HG03439 (cell line): ENCODE measurements around the gene CX3CR1.

Experiments used
- ATAC-seq: cut with Tn5 transposase; IDR thresholded peaks from one replicate; pipeline ENCODE4 v1.9.1; 2021; ENCODE audit warnings: mild to moderate bottlenecking, moderate library complexity; ENCODE audit not compliant: unreplicated experiment

CX3CR1 gene

DNA sequence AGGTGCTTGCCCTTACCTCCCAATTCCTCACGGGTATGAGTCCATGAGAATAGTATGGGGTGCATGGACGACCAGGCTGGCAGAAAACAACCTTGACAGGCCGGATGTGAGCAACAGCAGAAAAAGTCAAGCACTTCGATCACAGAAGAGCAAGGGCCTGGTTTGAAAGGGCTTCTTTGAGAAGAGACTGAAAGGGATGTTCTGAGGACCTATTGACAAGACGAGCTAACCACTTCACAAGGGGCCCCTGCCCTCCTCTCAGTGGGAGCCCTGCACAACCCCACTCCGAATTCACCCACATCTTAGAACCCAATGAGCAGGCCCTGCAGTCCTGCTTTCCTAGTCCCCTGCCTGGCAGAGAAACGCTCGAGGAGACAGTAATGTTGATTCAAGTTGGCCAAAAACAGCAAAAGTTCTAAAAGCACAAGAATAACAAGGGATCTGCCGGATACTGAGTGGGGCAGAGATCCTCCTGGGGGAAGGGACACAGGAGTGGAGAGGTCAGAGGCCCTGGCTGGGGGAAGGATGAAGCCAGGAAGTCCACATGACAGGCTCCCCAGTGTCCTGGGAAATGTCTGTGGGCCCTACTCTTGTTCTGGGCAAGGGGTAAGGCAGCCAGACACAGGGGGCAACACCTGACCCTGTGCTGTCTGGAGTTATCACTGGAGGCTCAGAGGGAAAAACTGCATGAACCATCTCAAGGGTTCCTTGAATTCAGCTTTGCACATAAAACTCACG lies 14.8 kb upstream of the CX3CR1 start:
- ATAC-seq, result no peak

DNA sequence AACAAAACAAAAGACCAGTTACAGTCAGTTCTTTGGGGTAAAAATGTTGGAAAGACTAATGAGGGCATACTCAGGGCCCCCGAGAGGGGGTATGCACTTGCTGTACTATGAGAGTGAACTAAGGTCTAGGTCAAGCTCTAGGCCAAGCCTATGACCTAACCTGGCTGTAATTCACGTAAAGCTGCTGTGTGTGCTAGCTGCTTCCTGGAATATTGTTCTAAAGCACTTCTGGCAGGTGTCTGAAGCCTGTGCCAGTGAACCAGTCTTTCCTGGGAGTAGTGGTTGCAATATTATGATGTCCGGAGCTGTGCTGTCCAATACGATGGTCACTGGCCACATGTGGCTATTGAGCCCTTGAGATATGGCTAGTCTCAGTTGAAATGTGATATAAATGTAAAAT lies 13.1 kb upstream of the CX3CR1 start:
- ATAC-seq, result no peak

GRCh38 chr3:39291903-39292329 lies 12.1 kb upstream of the CX3CR1 start:
- no peak for ATAC-seq

DNA sequence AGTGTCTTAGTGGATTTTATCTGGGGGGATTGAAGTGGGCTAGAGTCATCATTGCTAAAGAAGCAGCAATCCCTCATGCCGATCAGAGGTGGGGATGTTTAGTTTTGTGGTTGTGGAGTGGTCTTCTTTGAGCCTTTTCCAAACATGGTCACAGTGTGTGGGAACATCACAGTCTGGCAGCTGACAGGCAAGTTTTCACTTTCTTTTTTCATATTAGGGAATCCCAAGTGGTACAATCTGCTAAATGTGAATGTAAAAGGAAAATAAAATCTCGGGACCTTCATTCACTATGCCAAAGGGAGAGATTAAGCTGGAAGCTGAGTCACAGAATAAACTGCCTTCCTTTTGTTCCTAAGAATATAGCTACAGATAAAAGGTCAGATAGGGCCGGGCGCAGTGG lies 10.4 kb upstream of the CX3CR1 start:
- ATAC-seq, result no peak

- no peak for ATAC-seq
Observed at GRCh38 chr3:39289107-39289506, 9.3 kb upstream of the CX3CR1 start.

- peak; percentile 97 for ATAC-seq
Observed at GRCh38 chr3:39288300-39288808, 8.5 kb upstream of the CX3CR1 start.

DNA sequence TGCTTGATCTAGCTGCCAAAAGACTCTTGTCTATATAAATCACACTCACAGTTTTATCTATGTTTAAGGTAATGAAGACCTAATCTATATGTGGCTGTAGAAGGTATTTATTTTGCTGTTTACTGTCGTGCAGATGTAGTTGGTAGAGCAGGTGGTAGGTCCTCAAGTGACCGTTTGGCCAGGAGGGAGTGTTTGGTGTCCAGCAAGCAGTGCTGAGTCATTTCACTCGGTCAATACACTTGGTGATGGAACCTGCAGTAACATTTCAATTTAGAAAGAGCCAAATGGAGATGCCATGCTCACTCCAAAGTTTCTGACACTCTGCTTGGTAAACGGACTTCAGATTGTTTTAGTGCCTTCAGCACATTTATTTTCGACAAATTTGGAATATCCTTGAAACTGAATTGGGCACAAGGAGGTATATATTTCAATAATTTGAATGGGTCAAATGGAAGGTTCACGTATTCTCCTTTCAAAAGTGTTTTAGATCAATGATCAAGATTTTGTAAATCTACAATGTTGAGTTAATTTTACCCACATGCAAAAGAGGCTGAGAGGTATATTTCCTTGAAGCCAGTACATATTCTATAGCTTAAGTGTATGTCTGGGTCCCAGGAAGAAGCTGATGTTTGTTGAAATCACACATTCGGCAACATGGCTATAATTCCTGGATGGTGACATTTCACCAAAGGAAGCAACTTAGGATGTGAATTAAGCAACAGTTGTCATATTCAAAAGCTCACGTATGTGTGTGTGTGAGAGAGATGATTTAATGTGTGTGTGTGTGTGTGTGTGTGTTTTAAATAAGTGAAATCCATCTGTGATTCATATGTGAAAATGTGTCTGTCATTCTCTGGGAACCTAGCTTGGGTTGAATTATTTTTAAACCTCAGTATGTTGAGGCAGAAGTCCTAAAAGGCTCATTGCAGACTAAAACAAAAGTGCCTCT lies 7.7 kb upstream of the CX3CR1 start:
- ATAC-seq, result no peak

GRCh38 chr3:39286771-39287170 lies 6.9 kb upstream of the CX3CR1 start:
- no peak for ATAC-seq

- no peak for ATAC-seq
Observed at GRCh38 chr3:39285332-39285731, 5.5 kb upstream of the CX3CR1 start.

DNA sequence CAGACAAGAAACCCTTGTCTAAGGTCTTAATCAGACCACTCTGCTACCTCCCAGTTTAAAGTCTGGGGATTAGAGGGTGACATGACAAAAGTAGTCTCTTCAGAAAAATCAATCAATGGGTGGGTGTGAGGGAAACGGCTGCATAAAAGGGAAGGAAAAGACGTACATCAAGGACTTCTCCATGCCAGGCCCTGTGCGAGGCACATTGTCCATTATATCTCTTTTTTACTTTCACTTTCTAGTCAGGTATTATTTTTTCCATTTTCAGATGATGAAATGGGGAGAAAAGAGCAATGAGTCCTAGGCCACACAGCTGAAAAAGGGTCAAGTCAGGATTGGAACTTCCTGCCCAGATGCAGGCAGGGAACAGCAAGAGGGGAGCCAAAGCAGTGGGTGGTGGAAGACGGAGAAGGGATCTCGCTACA lies 4.6 kb upstream of the CX3CR1 start:
- no peak for ATAC-seq

DNA sequence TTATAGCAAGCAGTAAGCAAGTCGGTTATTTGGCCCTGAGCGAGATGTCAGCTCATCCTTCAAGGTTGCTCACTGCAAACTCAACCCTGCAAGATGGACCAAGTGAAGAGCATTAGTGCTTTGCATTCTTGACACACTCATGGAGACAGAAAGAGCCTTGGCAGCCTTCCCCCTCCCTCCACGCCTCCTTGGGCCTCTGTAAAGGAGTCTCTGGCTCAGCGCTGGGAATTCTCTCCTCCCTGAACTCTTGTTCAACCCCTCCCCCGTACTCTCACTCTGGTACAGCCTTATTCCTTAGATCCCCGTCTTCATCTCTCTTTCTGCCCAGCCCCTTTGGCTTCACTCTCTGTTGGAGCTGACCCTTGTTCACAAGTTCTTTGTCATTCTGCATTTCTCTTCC lies 2.2 kb upstream of the CX3CR1 start:
- ATAC-seq, result no peak

DNA sequence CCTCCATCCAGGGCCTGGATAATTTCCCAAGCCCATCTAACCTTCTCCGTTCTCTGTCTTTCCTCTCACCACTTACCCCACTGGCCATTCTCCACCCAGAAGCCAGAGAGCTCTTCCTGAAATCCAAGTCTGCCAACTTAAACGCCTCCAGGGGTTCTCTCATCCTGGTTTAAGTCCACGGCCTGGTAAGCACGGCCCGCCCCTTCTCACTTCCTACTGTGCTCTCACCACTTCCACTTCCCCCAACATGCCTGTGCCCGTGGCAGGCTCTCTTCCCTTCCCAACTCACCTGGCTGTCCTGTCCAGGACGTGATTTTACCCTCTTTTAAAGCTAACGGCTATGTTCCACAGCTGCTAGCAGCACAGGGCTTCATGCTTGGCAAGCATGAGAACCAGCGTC lies 1.7 kb upstream of the CX3CR1 start:
- ATAC-seq, result no peak

- ATAC-seq, result no peak
Observed at GRCh38 chr3:39280571-39280970, 735 bp upstream of the CX3CR1 start.

GRCh38 chr3:39278616-39278935 lies 1.3 kb downstream of the CX3CR1 start:
- no peak for ATAC-seq

DNA sequence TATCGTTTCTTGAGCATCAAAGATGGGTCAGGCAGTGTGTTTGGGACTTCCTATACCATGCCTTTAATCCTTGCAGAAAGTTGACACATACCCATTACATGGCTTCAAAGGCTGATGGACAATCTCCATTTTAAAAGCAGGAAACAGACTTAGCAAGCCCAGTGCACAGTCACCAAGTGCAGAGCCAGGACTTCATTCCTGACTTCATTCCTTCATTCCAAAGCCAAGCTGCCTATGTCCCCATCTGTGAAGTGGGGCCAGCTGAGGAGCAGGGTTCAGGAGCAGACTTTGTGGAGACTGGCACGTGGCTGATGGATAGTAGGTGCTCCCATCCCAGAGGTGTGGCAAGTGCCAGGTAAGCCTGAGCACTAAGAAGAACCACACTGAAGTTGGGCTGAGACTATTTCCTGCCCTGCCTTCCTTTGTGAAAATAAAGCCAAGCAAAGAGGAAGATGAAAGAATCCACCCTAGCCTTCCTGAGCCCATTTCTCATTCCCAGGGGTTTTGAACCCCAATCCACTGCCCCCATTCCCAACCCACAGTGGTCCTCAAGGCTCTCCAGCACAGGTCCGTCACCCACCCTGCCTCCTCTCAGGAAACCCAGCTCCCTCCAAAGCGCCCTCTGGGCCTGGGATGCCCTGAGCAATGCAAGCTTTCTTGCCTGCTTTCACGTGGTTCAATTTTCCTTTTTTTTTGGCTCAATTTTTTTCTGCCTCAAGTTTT lies 1.8 kb downstream of the CX3CR1 start:
- no peak for ATAC-seq

- no peak for ATAC-seq
Observed at GRCh38 chr3:39276746-39277145, 3.1 kb downstream of the CX3CR1 start.

DNA sequence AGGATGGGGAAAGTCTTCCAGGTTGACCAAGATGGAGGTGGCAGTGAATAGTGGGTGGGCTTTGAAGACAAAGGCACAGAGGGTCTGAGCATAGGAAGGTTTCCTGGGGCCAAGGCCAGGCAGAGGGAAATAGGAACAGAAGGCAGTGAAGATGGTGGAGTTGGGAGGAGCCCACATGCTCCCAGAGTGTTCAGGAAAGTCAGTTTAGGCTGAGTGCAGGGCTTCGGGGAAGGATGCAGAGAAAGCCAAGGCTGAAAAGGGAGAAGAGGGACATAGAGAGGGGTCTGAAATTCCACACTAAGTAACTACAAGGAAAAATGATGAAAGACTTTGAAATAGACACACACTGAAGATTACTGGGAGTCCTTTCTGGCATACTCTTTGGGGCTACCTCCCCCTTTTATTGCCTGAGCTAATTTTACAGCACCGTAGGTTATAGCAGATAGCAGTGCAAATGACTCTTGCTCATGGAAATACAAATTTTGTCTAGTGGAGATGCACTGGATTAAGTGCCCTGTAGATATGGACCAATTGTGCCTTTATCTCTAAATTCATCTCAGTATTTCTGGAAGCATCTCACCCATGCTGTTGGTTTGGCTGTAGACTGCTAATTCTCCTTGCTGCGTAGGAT lies 3.8 kb downstream of the CX3CR1 start:
- no peak for ATAC-seq

GRCh38 chr3:39275052-39275451 lies 4.8 kb downstream of the CX3CR1 start:
- ATAC-seq, result no peak

DNA sequence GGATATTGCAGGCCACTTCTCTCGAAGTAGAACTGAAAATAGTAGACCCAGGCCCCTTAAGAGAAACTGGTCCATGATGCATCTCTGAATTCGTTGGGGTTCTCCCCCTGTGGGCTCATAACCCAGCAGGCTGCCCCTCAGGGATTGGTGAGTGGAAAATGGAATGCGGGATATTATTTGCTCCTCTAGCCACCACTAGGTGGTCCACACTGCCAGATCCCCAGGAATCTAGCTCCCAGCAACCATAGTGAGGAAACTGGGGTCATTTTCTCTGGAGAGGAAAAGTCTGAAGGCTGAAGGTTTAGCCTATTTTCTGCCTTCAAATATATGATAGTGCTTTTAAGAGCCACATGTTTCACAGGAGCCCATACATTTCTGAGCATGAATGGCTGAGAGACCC lies 6.7 kb downstream of the CX3CR1 start:
- no peak for ATAC-seq

DNA sequence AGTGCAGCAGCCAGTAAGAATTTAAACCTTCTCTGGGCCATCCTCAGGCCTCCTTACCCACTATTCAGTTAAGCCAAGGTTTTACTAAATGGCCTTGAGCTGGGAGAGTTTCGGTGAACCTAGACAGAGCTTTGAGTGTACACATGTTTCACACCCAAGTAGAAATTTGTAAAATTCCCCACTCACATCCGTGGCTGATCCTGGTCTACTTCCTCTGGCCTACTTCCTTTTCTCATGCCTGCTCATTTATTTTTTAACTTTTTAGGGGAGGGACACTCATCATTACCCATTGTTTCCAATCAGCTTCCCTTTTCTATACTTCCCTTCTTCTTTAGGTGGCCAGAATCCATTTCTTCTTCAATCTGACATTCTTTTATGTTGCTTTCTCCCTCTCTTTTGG lies 7.6 kb downstream of the CX3CR1 start:
- no peak for ATAC-seq

DNA sequence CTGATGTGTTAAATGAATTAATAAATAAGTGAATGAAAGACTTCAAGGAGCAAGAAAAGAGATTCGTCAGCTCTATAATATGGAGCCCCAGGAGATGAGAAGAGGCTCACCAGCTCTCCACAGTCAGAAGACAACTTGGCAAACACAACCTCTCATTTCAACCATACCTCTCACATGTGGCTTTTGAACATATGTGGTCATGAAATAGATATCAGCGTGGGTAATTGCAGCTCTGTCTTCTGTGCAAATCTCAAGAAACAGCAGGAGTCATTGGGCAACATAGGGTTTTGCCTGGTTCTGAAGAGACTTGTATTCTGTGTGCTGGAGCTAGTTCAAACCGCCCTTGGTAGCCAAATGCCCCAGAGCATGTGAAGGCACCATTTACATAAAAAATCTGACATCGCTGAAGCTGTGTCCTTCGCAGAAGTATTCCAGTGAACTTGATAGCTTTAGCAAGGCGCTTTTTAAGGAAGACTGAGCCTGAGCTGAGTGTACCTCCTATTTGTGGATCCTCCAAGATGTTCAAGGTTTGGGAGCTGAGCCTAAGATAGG lies 8.4 kb downstream of the CX3CR1 start:
- no peak for ATAC-seq
